SK-N-SH (cell line): Measurements from ENCODE around the gene B3GNT5. TPM values are rescaled to one million over a fixed set of nuclear protein-coding genes. Genes with fewer than 3 reads are reported as not detected.

Experiments used
- CTCF ChIA-PET: fragments of 300-600, 350-600 bp; formaldehyde crosslinking; extraction: SDS; loops from one replicate; lab custom pipeline; 2021; lab: Yijun Ruan, JAX
- POLR2A ChIA-PET: fragments of 350-600 bp; sonication (Branson Sonifier 250); formaldehyde crosslinking; extraction: SDS; loops from one replicate; lab custom pipeline; 2020; ENCODE audit warnings: antibody characterized with exemption, inconsistent platforms; lab: Yijun Ruan, JAX
- DNase-seq: peaks from one replicate; pipeline ENCODE4 v3.0.0; 2012
- H2AFZ ChIP-seq: fragments of 200-600 bp; sonication (generic); 2 replicates; pipeline ENCODE4 v1.8.1; 2016; ENCODE audit warnings: antibody characterized with exemption, mild to moderate bottlenecking, low read depth
- H3F3A ChIP-seq: fragments of 200-600 bp; sonication (generic); replicated peaks from 2 replicates; pipeline ENCODE3; 2016; ENCODE audit warnings: antibody characterized with exemption, mild to moderate bottlenecking; ENCODE audit not compliant: insufficient read depth
- H3K27ac ChIP-seq, 2 experiments: fragments of 200-500 bp in 1 of 2; fragments of 200-600 bp in 1 of 2; sonication (Bioruptor generic) in 1 of 2; sonication (generic), shearing (Covaris generic) in 1 of 2; 2 replicates each; pipeline versions ENCODE4 v1.5.1 to v1.6.1; 2014 to 2016; ENCODE audit warnings: low read depth in 2 of 2, inconsistent platforms in 1 of 2, low read length in 1 of 2, mild to moderate bottlenecking in 1 of 2, mixed read lengths in 1 of 2
- H3K27me3 ChIP-seq: fragments of 200-600 bp; sonication (generic), shearing (Covaris generic); 2 replicates; pipeline ENCODE4 v1.6.1; 2016; ENCODE audit warnings: mixed run types; ENCODE audit not compliant: insufficient read depth
- H3K36me3 ChIP-seq, 2 experiments: fragments of 200-500 bp in 1 of 2; fragments of 200-600 bp in 1 of 2; sonication (Bioruptor generic) in 1 of 2; sonication (generic) in 1 of 2; replicated peaks in 1 of 2; 2 replicates each; pipeline versions ENCODE3 to v1.5.1; 2014 to 2016; ENCODE audit warnings: low read length in 1 of 2, mild to moderate bottlenecking in 1 of 2; ENCODE audit not compliant: insufficient read depth in 2 of 2, control insufficient read depth in 1 of 2
- H3K4me1 ChIP-seq, 2 experiments: fragments of 200-500 bp in 1 of 2; fragments of 200-600 bp in 1 of 2; sonication (Bioruptor generic) in 1 of 2; sonication (generic), shearing (Covaris generic) in 1 of 2; 2 replicates each; pipeline versions ENCODE4 v1.5.1 to v1.6.1; 2014 to 2016; ENCODE audit warnings: low read depth in 1 of 2, low read length in 1 of 2, mixed run types in 1 of 2; ENCODE audit not compliant: insufficient read depth in 2 of 2, control insufficient read depth in 1 of 2
- H3K4me2 ChIP-seq: fragments of 200-600 bp; sonication (generic), shearing (Covaris generic); 2 replicates; pipeline ENCODE4 v1.6.1; 2017; ENCODE audit warnings: mixed run types
- H3K4me3 ChIP-seq, 2 experiments: fragments of 200-500 bp in 1 of 2; fragments of 200-600 bp in 1 of 2; sonication (Bioruptor generic) in 1 of 2; sonication (generic), shearing (Covaris generic) in 1 of 2; 2 replicates each; pipeline versions ENCODE4 v1.5.1 to v1.8.1; 2014 to 2016; ENCODE audit warnings: low read depth in 2 of 2, inconsistent platforms in 1 of 2, low read length in 1 of 2, mild to moderate bottlenecking in 1 of 2, mixed read lengths in 1 of 2, moderate library complexity in 1 of 2
- H3K79me2 ChIP-seq: fragments of 200-600 bp; sonication (generic); 2 replicates; pipeline ENCODE4 v1.8.1; 2017; ENCODE audit warnings: mild to moderate bottlenecking; ENCODE audit not compliant: insufficient read depth
- H3K9ac ChIP-seq: fragments of 200-600 bp; sonication (generic); 2 replicates; pipeline ENCODE4 v1.6.1; 2017; ENCODE audit warnings: mixed run types
- H3K9me2 ChIP-seq: fragments of 200-600 bp; sonication (generic); 2 replicates; pipeline ENCODE4 v1.6.1; 2017; ENCODE audit warnings: mixed run types
- H3K9me3 ChIP-seq: fragments of 200-600 bp; sonication (generic); 2 replicates; pipeline ENCODE4 v1.6.1; 2017; ENCODE audit warnings: mixed run types, mild to moderate bottlenecking, moderate library complexity
- H4K20me1 ChIP-seq: fragments of 200-600 bp; sonication (generic); 2 replicates; pipeline ENCODE4 v1.6.1; 2017; ENCODE audit warnings: mild to moderate bottlenecking, mixed run types; ENCODE audit not compliant: insufficient read depth
- CHD2 ChIP-seq: fragments of 150-350 bp; IDR thresholded peaks from 2 replicates; pipeline ENCODE4 v1.6.1; 2018; ENCODE audit warnings: low read length; ENCODE audit not compliant: partially characterized antibody
- ELF1 ChIP-seq: IDR thresholded peaks from 2 replicates; pipeline ENCODE4 v1.4.0; 2012
- FOXJ3 ChIP-seq: sonication (generic); formaldehyde crosslinking; IDR thresholded peaks from 2 replicates; pipeline ENCODE4 v1.5.1; 2020; ENCODE audit warnings: mild to moderate bottlenecking, missing genetic modification reagents
- IRF3 ChIP-seq: fragments of 150-350 bp; IDR thresholded peaks from 2 replicates; pipeline ENCODE4 v1.6.1; 2016; ENCODE audit warnings: mild to moderate bottlenecking, low read depth, low read length
- JUND ChIP-seq: IDR thresholded peaks from 2 replicates; pipeline ENCODE4 v1.4.0; 2012
- NRF1 ChIP-seq: IDR thresholded peaks from 2 replicates; pipeline ENCODE4 v1.6.1; 2012; ENCODE audit warnings: low read depth, mild to moderate bottlenecking, low read length
- RAD21 ChIP-seq: IDR thresholded peaks from 2 replicates; pipeline ENCODE4 v1.6.1; 2012; ENCODE audit warnings: mild to moderate bottlenecking, low read length
- RCOR1 ChIP-seq: fragments of 150-350 bp; IDR thresholded peaks from 2 replicates; pipeline ENCODE4 v1.6.1; 2017; ENCODE audit warnings: antibody characterized with exemption, low read length
- RFX5 ChIP-seq: IDR thresholded peaks from 2 replicates; pipeline ENCODE4 v1.6.1; 2012; ENCODE audit warnings: mild to moderate bottlenecking, improper control_type of control experiment, low read length
- RXRA ChIP-seq: IDR thresholded peaks from 2 replicates; pipeline ENCODE4 v1.4.0; 2012; ENCODE audit warnings: low read depth, mild to moderate bottlenecking, borderline replicate concordance
- SIN3A ChIP-seq: IDR thresholded peaks from 2 replicates; pipeline ENCODE4 v1.6.1; 2012; ENCODE audit warnings: low read depth, mild to moderate bottlenecking, low read length, moderate library complexity, borderline replicate concordance
- SMC3 ChIP-seq: IDR thresholded peaks from 2 replicates; pipeline ENCODE4 v1.6.1; 2012; ENCODE audit warnings: low read depth, low read length, improper control_type of control experiment
- TAF1 ChIP-seq: IDR thresholded peaks from 2 replicates; pipeline ENCODE4 v1.6.1; 2012; ENCODE audit warnings: low read depth, mild to moderate bottlenecking, low read length, moderate library complexity, borderline replicate concordance
- TCF12 ChIP-seq: IDR thresholded peaks from 2 replicates; pipeline ENCODE4 v1.4.0; 2012
- TEAD4 ChIP-seq: IDR thresholded peaks from 2 replicates; pipeline ENCODE4 v1.4.0; 2012; ENCODE audit warnings: mild to moderate bottlenecking, borderline replicate concordance; ENCODE audit not compliant: insufficient read depth
- ZBTB33 ChIP-seq: IDR thresholded peaks from 2 replicates; pipeline ENCODE4 v1.4.0; 2012; ENCODE audit warnings: low read depth, borderline replicate concordance
- WGBS: methylation state at CpG from one replicate; pipeline ENCODE4 v1.1.6; 2017; ENCODE audit warnings: low lambda C conversion rate; 5-methylcytosine and 5-hydroxymethylcytosine counted together
- polyA plus RNA-seq, 3 experiments: library from polyadenylated mRNA; depleted of rRNA; stranded (reverse); fragments of >200 nt; gene quantifications; 2 replicates each; pipeline ENCODE4 v1.2.3, GENCODE V29; 2012
- TF ChIP-seq, protein P1 (sequence below): IDR thresholded peaks from 2 replicates; pipeline ENCODE4 v1.4.0; 2012; ENCODE audit warnings: low read depth
- TF ChIP-seq, protein P2 (sequence below): IDR thresholded peaks from 2 replicates; pipeline ENCODE4 v1.4.0; 2012; ENCODE audit warnings: low read depth, borderline replicate concordance

The B3GNT5 gene
- polyA plus RNA-seq, 1 of the 3 experiments (the other 2 are of a cell fraction), result 4.7 TPM

DNA sequence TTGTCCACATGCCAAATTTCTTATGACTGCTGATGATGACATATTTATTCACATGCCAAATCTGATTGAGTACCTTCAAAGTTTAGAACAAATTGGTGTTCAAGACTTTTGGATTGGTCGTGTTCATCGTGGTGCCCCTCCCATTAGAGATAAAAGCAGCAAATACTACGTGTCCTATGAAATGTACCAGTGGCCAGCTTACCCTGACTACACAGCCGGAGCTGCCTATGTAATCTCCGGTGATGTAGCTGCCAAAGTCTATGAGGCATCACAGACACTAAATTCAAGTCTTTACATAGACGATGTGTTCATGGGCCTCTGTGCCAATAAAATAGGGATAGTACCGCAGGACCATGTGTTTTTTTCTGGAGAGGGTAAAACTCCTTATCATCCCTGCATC is 17.3 kb downstream of the B3GNT5 start (continued):
- TF ChIP-seq CHD2 (no peak), JUND (no peak)

DNA sequence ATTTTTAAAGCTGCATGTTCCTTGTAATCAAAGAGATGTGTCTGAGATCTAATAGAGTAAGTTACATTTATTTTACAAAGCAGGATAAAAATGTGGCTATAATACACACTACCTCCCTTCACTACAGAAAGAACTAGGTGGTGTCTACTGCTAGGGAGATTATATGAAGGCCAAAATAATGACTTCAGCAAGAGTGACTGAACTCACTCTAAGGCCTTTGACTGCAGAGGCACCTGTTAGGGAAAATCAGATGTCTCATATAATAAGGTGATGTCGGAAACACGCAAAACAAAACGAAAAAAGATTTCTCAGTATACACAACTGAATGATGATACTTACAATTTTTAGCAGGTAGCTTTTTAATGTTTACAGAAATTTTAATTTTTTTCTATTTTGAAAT is 19.1 kb downstream of the B3GNT5 start:
- POLR2A ChIA-PET, result no interaction called here
- Histone ChIP-seq H3F3A (peaks cover 10% of the 10 kb centered on the region), H3K9me2 (no peaks in the 10 kb centered on the region), H2AFZ (no peak overlapping the region), H3K9me3 (no peaks in the 10 kb centered on the region), H3K36me3 (peaks cover 3 to 6% of the 10 kb centered on the region in 2 experiments), H3K4me2 (no peak overlapping the region), H4K20me1 (0 out of 2 replicates have a peak, but pooled peaks cover 3% of the 10 kb centered on the region), H3K79me2 (peaks cover 10% of the 10 kb centered on the region; the same call in 1 of the 2 replicates), H3K4me1 (peaks cover 0 to 21% of the 10 kb centered on the region in 2 experiments; a peak in 1 of 4 replicates), H3K9ac (no peak overlapping the region), H3K27me3 (no peaks in the 10 kb centered on the region), H3K4me3 (no peak overlapping the region), H3K27ac (no peak overlapping the region)
- no peak for DNase-seq
- CTCF ChIA-PET, result interaction anchor here (0.8 to 1.6 kb wide), 3 partner anchors 19 to 88 kb away, joined by 3 read pairs; partner anchors contain the start of gene B3GNT5
- TF ChIP-seq RXRA, result no peak
- TF ChIP-seq ELF1, result no peak
- no peak for TF ChIP-seq ZBTB33
- TF ChIP-seq TCF12, result no peak
- TF ChIP-seq, protein P1, sequence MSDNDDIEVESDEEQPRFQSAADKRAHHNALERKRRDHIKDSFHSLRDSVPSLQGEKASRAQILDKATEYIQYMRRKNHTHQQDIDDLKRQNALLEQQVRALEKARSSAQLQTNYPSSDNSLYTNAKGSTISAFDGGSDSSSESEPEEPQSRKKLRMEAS, result no peak
- no peak for TF ChIP-seq TEAD4
- TF ChIP-seq TAF1, result no peak
- TF ChIP-seq RFX5, result no peak
- no peak for TF ChIP-seq CHD2
- TF ChIP-seq SMC3, result no peak
- TF ChIP-seq SIN3A, result no peak
- TF ChIP-seq JUND, result no peak
- no peak for TF ChIP-seq RAD21
- TF ChIP-seq NRF1, result no peak
- TF ChIP-seq FOXJ3 (CRISPR knock-in tag), result no peak
- TF ChIP-seq RCOR1, result no peak
- no peak for TF ChIP-seq IRF3
- TF ChIP-seq, protein P2, sequence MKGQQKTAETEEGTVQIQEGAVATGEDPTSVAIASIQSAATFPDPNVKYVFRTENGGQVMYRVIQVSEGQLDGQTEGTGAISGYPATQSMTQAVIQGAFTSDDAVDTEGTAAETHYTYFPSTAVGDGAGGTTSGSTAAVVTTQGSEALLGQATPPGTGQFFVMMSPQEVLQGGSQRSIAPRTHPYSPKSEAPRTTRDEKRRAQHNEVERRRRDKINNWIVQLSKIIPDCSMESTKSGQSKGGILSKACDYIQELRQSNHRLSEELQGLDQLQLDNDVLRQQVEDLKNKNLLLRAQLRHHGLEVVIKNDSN, result no peak
- WGBS, result 94% methylated on average over 3 of the region's 3 CpGs
